Aorta (tissue), 5 donors: ENCODE measurements around the gene ZNF143. TPM values are rescaled to one million over a fixed set of nuclear protein-coding genes. Genes with fewer than 3 reads are reported as not detected.
A peak's percentile ranks its signal among the peaks of the same experiment; 100 is the strongest.
"Not testable (repeated sequence)": the region's sequence is repeated elsewhere in the genome, so short reads cannot be mapped to it uniquely, and the experiment has no call there.

Source experiments
- ATAC-seq: fragments of 200-7000 bp; cut with Tn5 transposase; one replicate; pipeline ENCODE4 v1.9.1; 2022; ENCODE audit warnings: moderate library complexity; ENCODE audit not compliant: low FRiP score
- DNase-seq, 2 donors: peaks; one replicate each; pipeline ENCODE4 v3.0.0-alpha.2; 2020
- H3K27ac ChIP-seq, 2 donors: one replicate each; pipeline ENCODE4 v1.5.1; 2013; ENCODE audit warnings: low read length in 2 of 2, mild to moderate bottlenecking in 2 of 2, moderate library complexity in 2 of 2, control low read depth in 1 of 2, inconsistent platforms in 1 of 2, low read depth in 1 of 2
- H3K27me3 ChIP-seq, 2 donors: one replicate each; pipeline ENCODE4 v1.6.1; 2013; ENCODE audit warnings: control low read depth in 1 of 2, low read length in 1 of 2, mild to moderate bottlenecking in 1 of 2, moderate library complexity in 1 of 2; ENCODE audit not compliant: insufficient read depth in 2 of 2, control insufficient read depth in 1 of 2
- H3K36me3 ChIP-seq, 2 donors: one replicate each; pipeline ENCODE4 v1.6.1; 2013; ENCODE audit warnings: control low read depth in 1 of 2, low read length in 1 of 2, mild to moderate bottlenecking in 1 of 2; ENCODE audit not compliant: insufficient read depth in 2 of 2, control insufficient read depth in 1 of 2
- H3K4me1 ChIP-seq, 2 donors: one replicate each; pipeline ENCODE4 v1.6.1; 2013; ENCODE audit warnings: low read length in 2 of 2, control low read depth in 1 of 2, mild to moderate bottlenecking in 1 of 2, moderate library complexity in 1 of 2; ENCODE audit not compliant: insufficient read depth in 2 of 2, control insufficient read depth in 1 of 2
- H3K4me3 ChIP-seq, 2 donors: one replicate each; pipeline ENCODE4 v1.5.1; 2013; ENCODE audit warnings: low read length in 2 of 2, control low read depth in 1 of 2, mild to moderate bottlenecking in 1 of 2
- H3K9me3 ChIP-seq: one replicate; pipeline ENCODE4 v1.6.1; 2013; ENCODE audit warnings: mild to moderate bottlenecking, low read length; ENCODE audit not compliant: control insufficient read depth
- WGBS, 2 donors: extraction: QIAGEN DNeasy Blood & Tissue Kit; methylation state at CpG; one replicate each; pipeline ENCODE4 v1.1.7; 2013; 5-methylcytosine and 5-hydroxymethylcytosine counted together
- intact Hi-C, 2 donors: fragments of 100-400 bp; cut with DNase I; formaldehyde crosslinking; loops; one replicate each; pipeline versions ENCODE4 v1.14.2 to v1.15.0; 2022
- long read RNA-seq, 2 donors: library from polyadenylated mRNA; unstranded; transcript quantifications; one replicate each; pipeline ENCODE4 v2.0.0, GENCODE V29; 2020 to 2021
- polyA plus RNA-seq, 2 donors: library from polyadenylated mRNA; stranded (reverse); fragments of 200-250 nt; gene quantifications; one replicate each; pipeline ENCODE4 v1.2.3, GENCODE V29; 2013
- total RNA-seq, 2 donors: library from RNA; stranded (reverse); fragmentation: NEBNext Ultra II Directional; extraction: Animal tissue kit (Norgen Biotek cat#: 25700); gene quantifications; one replicate each; pipeline ENCODE4 v1.2.1, GENCODE V29; 2021
- donor health status: healthy with polysubstance abuse.
- donor health status: Bipolar disorder and iron deficiency.
- donor health status: DM: no; HTN: no; CAD: no.
- donor health status: DM: no; HTN: no; CAD: no.
- donor health status: DM: yes; HTN: yes; CAD: no.

The ZNF143 gene
- total RNA-seq (10 to 100 TPM; 40.1 to 42.0 TPM), polyA plus RNA-seq (10 to 100 TPM; 12.9 to 13.8 TPM)
- long read RNA-seq, donor 1, transcript ZNF143-203 (16 exons, 2,947 nt), result major isoform, 11 of 42 reads
- long read RNA-seq, donor 1, transcript ZNF143-213 (16 exons, 2,022 nt), result major isoform, 11 of 42 reads
- long read RNA-seq, donor 1, partial matches to known transcripts, result 4 of 42 reads
- long read RNA-seq, donor 1, other reads (novel, unspliced or antisense), result 13 of 42 reads
- long read RNA-seq, donor 2, partial matches to known transcripts, result 2 of 14 reads
- long read RNA-seq, donor 2, other reads (novel, unspliced or antisense), result 7 of 14 reads

- peak within 1 kb of the TSS; percentile 73 to 99 for H3K4me3 ChIP-seq
- DNase-seq (peak; percentile 100), ATAC-seq (peak; percentile 98)
- no peaks in the 10 kb centered on the region for H3K9me3 ChIP-seq
- H3K27me3 ChIP-seq, result no peaks in the 10 kb centered on the region
- intact Hi-C loops, result loop anchor here in 1 of 2 donors (2.0 kb wide), 1 partner anchor 112 kb away; the partner anchor contains the start of gene WEE1
- WGBS, 2 donors, result 0% methylated on average over 45 of the region's 45 CpGs
- H3K27ac ChIP-seq, result peak within 1 kb of the TSS; percentile 84 to 99
- H3K4me1 ChIP-seq, result peaks cover 0 to 2% of the 10 kb centered on the region in 2 donors
- H3K36me3 ChIP-seq, result no peaks in the 10 kb centered on the region
Observed at GRCh38 chr11:9460322-9461062, at the start of gene ZNF143. Gene ZNF143 (plus strand): TSS chr11:9461012. CDS start chr11:9471309, 10,297 bp downstream.

DNA sequence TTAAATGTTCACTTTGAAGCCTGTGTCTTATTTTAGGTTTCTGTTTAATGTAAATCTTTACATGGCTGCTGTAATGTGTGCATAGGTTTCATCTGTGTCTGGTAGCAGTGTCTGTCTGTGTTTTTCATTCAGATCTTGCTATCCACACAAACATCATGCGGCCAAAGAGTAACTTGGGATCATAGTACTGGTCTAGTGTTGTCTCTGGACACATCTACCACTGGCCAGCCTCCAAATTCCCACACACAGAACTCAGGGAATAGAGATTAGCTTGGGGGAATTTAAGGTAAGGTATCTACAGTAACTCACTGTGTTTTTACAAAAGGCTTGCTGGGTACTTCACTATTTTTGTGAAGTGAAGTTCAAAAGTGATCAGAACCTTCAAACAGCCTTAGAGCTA, 32.1 kb upstream of the ZNF143 start:
- peaks cover 0 to 3% of the 10 kb centered on the region in 2 donors for H3K36me3 ChIP-seq
- 0 to 4% methylated on average over 1 of the region's 1 CpG for WGBS, 2 donors
- intact Hi-C loops, result no loop called here
- ATAC-seq (no peak), DNase-seq (no peak)
- H3K4me3 ChIP-seq, result no peak overlapping the region
- no peaks in the 10 kb centered on the region for H3K27me3 ChIP-seq
- peak overlapping the region in 1 of 2 donors; percentile 57 for H3K27ac ChIP-seq
- no peaks in the 10 kb centered on the region for H3K4me1 ChIP-seq
- H3K9me3 ChIP-seq, result no peaks in the 10 kb centered on the region

- DNase-seq, result no peak
- intact Hi-C loops, result no loop called here
- no peak overlapping the region for H3K4me3 ChIP-seq
- no peak overlapping the region for H3K27ac ChIP-seq
- no peaks in the 10 kb centered on the region for H3K9me3 ChIP-seq
- no peaks in the 10 kb centered on the region for H3K4me1 ChIP-seq
- no peaks in the 10 kb centered on the region for H3K27me3 ChIP-seq
- 56 to 61% methylated on average over 4 of the region's 4 CpGs for WGBS, 2 donors
- peaks cover 3 to 4% of the 10 kb centered on the region in 2 donors for H3K36me3 ChIP-seq
- ATAC-seq, result no peak
Observed at GRCh38 chr11:9438611-9439010, 22.2 kb upstream of the ZNF143 start.

DNA sequence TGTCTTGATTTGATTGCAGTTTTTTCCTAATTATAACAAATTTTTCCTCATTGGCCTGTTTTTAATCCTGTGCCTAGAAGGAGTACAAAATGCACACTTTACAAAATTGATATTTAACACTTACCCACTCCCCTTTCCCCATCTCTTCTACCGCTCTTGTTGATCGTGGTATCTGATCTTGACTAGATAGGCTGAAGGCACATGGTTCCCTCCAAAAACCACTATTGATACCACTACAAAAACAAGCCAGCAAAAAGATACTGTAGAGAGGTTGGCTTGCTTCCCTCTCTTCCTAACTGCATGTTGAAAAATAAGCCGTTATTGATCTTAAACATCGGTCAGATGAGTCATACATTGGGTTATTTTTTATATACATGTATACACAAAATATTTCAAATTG, 14.6 kb upstream of the ZNF143 start:
- Histone ChIP-seq H3K9me3 (no peaks in the 10 kb centered on the region), H3K4me3 (no peak overlapping the region), H3K36me3 (peaks cover 0 to 1% of the 10 kb centered on the region in 2 donors), H3K4me1 (no peaks in the 10 kb centered on the region), H3K27me3 (no peaks in the 10 kb centered on the region), H3K27ac (no peak overlapping the region)
- no peak for DNase-seq
- no peak for ATAC-seq
- WGBS, 2 donors, result 90 to 91% methylated on average over 4 of the region's 4 CpGs
- intact Hi-C loops, result no loop called here

GRCh38 chr11:9448576-9449352, 12.0 kb upstream of the ZNF143 start:
- Histone ChIP-seq H3K4me1 (no peaks in the 10 kb centered on the region), H3K4me3 (no peak overlapping the region), H3K9me3 (no peaks in the 10 kb centered on the region), H3K36me3 (no peaks in the 10 kb centered on the region), H3K27me3 (no peaks in the 10 kb centered on the region), H3K27ac (no peak overlapping the region)
- 94 to 96% methylated on average over 9 of the region's 9 CpGs for WGBS, 2 donors
- intact Hi-C loops, result no loop called here
- DNase-seq (peak in 1 of 2 donors; percentile 52), ATAC-seq (no peak)

GRCh38 chr11:9452023-9452422, 8.8 kb upstream of the ZNF143 start:
- H3K4me1 ChIP-seq, H3K9me3 ChIP-seq, DNase-seq, H3K27me3 ChIP-seq, intact Hi-C loops, H3K36me3 ChIP-seq, H3K27ac ChIP-seq, H3K4me3 ChIP-seq, ATAC-seq: not testable (repeated sequence)
- WGBS, 2 donors, result 47 to 54% methylated on average over 7 of the region's 7 CpGs

- WGBS, 2 donors, result 95 to 96% methylated on average over 5 of the region's 5 CpGs
- no peaks in the 10 kb centered on the region for H3K4me1 ChIP-seq
- H3K27ac ChIP-seq, result no peak overlapping the region
- no peaks in the 10 kb centered on the region for H3K27me3 ChIP-seq
- intact Hi-C loops, result no loop called here
- no peaks in the 10 kb centered on the region for H3K36me3 ChIP-seq
- H3K4me3 ChIP-seq, result no peak overlapping the region
- no peaks in the 10 kb centered on the region for H3K9me3 ChIP-seq
- DNase-seq (no peak), ATAC-seq (no peak)
Observed at GRCh38 chr11:9455722-9456121, 5.1 kb upstream of the ZNF143 start.

DNA sequence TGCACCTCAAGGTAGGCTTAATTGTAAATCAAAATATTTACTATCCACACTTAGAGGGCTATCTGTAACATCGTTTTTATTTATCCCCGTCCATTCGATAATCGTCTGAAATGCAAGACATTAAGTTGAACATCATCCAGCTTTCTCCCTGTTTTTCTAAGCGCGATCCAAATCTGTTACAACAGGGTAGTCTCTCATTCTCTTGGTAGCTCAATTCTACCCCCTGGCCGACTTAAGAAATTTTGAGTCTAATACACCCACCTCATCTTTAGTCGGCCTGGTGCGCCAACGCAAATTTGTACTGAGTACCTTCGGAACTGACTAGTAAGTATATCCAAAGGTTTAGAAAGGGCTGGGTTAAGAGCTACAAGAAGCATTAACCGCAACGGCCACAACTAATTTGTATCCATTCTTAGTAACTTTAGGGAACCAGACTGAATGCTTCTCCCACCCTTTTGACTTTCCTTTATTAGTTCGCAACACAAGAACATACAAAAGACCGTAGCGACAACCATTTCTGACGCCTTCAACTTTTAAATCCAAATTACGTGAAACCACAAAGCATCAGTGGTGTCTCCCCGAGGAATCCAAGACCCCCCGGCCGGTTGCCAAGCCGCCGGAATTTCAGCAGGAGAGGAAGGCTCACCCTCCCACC, 1.0 kb upstream of the ZNF143 start:
- Histone ChIP-seq H3K9me3 (no peaks in the 10 kb centered on the region), H3K36me3 (no peaks in the 10 kb centered on the region), H3K27me3 (no peaks in the 10 kb centered on the region), H3K4me1 (peaks cover 0 to 2% of the 10 kb centered on the region in 2 donors), H3K27ac (peak overlapping the region; percentile 84 to 98), H3K4me3 (peak overlapping the region; percentile 73 to 89)
- intact Hi-C loops, result loop anchor here in 1 of 2 donors (2.0 kb wide), 1 partner anchor 113 kb away; the partner anchor contains the start of gene WEE1
- ATAC-seq (no peak), DNase-seq (no peak)
- WGBS, 2 donors, result 0 to 1% methylated on average over 23 of the region's 23 CpGs
